ENCODE measurements around the gene BHLHE23. TPM values are rescaled to one million over a fixed set of nuclear protein-coding genes. Genes with fewer than 3 reads are reported as not detected.

The BHLHE23 gene
- polyA plus RNA-seq, 5 donors: not detected

DNA sequence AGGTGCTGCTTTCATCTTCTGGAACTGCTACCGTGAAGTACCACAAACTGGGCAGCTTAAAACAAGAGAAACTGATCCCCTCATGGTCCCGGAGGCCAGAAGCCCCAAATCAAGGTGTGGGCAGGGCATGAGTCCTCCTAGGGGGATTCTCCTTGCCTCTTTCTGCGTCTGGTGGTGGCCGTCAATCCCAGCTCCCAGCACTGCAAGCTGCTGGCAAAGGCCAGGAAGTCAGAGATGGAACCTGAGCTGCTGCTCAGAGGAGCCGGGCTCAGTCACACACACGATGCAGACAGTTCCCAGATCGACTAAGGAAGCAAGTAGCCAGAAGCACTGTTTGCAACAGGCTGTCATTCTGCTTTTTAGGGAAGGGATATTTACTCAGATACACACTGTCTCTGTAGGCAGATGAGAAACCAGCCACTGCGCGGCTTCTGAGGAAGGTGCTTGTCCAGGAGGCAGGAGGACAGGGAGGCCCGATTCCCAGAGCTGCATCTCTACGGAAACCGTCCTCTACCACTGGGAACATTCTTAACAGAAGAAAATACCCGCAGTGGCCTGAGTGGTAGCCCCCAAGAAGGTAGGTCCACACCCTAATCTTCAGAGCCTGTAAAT lies 15.5 kb downstream of the BHLHE23 start:
- no peak for DNase-seq

DNA sequence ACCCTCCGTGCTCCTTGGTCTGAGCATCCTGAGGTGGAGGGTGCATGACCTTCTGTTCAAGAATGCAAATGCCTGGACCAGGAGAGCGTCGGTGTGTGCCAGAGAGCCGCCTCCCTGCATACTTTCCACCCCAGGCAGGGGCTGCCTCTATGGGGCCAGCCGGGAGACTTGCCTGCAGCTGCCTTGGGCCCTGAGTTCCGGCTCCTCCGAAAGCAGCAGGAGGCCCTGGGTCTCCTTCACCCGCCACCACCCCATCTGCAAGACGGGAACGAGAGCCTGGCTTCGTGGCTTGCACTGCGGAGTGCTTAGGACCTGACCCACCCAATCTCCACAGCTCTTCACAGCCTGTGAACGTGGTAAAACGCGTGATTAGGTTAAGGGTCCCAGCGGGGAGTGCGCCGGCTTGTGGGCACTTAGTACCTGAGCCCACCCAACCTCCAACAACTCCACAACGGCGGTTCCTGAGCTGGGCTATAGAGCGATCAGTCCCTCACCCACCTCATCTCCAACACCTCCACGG lies 16.4 kb downstream of the BHLHE23 start:
- no peak for DNase-seq

- no peak for DNase-seq
Observed at GRCh38 chr20:62989201-62989601, 17.6 kb downstream of the BHLHE23 start.

GRCh38 chr20:62987114-62987513 lies 19.6 kb downstream of the BHLHE23 start:
- no peak for DNase-seq

DNA sequence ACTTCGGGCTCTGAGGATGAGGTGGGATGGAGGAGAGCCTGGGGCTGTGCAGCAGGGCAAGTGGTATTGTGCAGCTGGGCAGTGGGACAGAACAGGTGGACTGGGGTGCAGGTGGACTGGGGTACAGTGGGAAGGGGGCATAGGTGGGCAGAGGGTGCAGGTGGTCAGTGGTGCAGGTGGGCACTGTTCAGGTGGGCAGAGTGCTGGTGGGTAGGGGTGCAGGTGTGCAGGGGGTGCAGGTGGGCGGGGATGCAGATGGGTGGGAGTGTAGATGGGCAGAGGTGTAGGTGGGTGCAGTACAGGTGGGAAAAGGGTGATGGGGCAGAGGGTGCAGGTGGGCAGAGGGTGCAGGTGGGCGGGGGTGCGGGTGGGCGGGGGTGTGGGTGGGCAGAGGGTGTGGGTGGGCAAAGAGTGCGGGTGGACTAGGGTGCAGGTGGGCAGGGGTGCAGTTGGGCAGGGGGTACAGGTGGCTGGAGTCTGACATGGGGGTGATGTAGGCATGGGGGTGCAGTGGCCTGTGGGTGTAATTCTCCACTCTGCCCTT lies 20.4 kb downstream of the BHLHE23 start:
- no peak for DNase-seq

- no peak for DNase-seq
Observed at GRCh38 chr20:62985444-62985778, 21.4 kb downstream of the BHLHE23 start.

GRCh38 chr20:62984666-62985443 lies 21.9 kb downstream of the BHLHE23 start:
- no peak for DNase-seq

GRCh38 chr20:62983210-62983609 lies 23.6 kb downstream of the BHLHE23 start:
- DNase-seq: no peak

DNA sequence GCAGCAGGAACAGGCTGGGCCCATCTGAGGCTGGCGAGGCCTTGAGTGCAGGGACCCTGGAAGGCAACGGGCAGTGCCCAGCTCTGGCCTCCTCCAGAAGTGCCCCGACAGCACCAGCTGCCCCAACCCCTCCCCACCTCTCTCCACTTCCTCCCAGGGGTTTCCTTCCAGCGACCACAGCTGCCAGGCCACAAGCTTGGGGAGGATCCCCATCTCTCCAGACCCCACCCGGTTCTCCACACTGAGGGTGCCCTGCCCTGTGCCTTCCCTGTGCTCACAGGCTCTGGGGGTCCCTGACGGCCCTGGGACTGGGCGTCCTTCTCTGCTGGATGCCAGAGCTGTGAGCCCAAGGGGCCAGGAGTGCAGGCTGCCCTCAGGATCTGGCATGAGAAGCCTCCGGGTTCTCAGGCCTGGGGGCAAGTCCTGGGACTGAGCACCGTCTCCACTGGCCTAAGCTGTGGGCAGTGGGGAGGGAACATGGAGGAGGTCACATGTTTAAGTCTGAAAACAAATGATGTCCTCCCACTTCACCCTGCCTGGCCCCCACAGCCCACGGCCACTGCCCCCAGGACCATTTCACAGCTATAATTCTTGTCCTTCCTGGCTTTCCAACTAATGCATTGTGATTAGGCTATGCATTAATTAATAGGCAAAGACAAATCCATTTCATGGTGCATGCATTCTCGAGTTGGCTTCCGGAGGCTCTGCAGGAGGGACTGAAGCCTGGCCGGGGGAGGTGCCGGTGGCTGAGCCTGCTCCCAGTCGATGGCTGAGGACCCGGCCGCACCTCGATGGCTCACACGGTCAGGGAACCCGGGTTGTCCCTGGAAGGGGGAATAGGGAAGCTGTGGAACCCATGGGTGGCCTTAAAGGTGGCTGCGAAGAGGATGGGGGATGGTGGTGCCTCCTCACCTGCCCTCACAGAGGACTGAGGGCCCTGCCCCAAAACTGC lies 24.4 kb downstream of the BHLHE23 start:
- DNase-seq: no peak

GRCh38 chr20:62980970-62981369 lies 25.8 kb downstream of the BHLHE23 start:
- DNase-seq: no peak

- no peak for DNase-seq
Observed at GRCh38 chr20:62980380-62980960, 26.3 kb downstream of the BHLHE23 start.

GRCh38 chr20:62979876-62980373 lies 26.8 kb downstream of the BHLHE23 start:
- no peak for DNase-seq

- DNase-seq: no peak
Observed at GRCh38 chr20:62979310-62979709, 27.5 kb downstream of the BHLHE23 start.

DNA sequence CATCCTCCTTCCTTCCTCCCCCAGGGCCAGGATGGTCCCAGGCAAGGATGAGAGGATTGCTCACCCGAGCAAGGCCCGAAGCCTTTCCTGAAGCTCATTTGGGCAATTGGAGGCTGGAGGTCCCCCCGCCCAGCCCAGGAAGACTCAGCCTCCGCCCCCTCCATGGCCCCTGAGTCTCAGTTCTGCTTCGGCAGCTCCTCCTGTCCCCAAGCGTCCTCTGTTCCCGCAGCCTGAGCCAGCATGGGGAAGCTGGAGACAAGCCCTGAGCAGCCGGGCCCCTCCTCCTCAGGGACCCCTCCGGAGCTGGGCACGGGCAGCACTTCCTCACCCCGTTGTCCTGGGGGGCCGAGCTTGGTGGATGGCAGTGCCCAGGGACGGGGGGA lies 28.2 kb downstream of the BHLHE23 start:
- DNase-seq: no peak

DNA sequence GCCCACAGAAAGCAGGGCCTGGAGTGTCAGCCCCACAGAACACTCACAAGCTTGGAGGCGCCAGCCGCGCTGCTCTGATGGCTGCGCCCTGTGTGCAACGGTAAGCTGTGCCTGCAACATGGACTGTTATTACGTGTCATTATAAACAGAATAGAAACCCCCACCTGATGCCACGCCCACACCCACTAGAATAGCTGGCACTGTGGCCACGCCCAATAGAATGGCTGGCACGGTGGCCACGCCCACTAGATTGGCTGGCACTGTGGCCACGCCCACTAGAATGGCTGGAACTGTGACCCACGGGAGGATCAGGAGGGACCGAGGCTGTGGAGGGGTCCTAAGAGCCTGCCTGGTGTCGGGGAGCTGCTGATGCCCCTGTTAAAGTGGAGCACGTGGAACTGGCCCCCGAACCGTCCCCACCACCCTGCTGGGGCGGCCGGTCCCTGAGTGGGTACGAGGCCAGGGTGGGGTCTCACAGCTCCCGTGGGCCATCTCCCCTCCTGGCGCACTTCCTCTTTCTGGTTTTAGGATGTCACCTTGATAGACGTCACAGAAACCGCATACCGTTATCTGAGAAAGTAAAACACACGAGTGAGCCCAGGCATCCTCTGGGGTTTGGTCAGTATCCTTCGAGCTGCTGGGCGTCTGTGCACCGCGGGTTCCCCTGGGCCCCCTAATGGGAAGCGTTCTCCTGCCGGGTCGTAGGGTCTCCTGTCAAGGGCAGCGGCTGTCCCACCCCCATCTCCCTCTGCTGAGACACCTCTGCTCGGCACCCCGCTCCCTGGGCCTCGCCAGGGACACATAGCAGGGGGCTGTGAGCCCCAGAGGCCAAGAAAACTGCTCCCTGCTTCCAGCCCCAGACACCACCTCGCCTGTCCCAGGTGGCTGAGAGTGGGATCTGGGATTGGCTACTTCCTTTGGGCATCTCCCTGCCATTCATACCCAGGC lies 28.9 kb downstream of the BHLHE23 start:
- DNase-seq: no peak

- no peak for DNase-seq
Observed at GRCh38 chr20:62976886-62977285, 29.9 kb downstream of the BHLHE23 start.

- DNase-seq: no peak
Observed at GRCh38 chr20:62975812-62976508, 30.8 kb downstream of the BHLHE23 start.

DNA sequence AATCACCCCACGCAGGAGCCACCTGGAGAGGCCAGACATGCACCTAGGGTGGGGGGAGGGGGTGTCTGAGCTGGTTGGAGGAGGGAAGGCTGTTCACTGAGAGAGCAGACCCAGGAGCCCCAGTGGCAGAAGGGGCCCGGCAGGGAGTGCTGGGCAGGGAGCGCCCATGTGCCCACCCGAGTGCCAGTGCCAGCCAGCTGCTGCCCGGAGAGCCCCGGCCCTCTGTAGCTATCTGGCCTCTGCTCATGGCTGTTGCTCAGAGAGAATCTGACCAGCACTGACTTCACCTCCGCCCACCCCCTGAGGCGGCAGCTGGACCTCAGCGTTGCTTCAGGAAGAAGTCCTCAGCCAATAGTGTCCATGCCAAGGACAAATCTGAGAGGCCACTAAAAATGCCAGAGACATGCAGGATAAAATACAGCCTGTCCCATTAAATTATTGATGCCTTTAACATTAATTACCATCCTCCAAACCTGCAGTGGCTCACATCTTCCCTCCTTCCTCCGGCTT lies 31.5 kb downstream of the BHLHE23 start:
- no peak for DNase-seq
